Kidney tubule cell (primary cell): ENCODE results near the gene PFKFB4.

ENCODE experiments used
- DNase-seq: peaks from one replicate; pipeline ENCODE4 v3.0.0-alpha.2; 2018; ENCODE audit warnings: low spot score

Gene PFKFB4

GRCh38 chr3:48584836-48585235, 28.2 kb upstream of the PFKFB4 start:
- DNase-seq = no peak

GRCh38 chr3:48581621-48582481, 25.2 kb upstream of the PFKFB4 start:
- no peak for DNase-seq

- DNase-seq = no peak
These were observed 20.0 kb upstream of the PFKFB4 start for GRCh38 chr3:48576647-48577046.

- no peak for DNase-seq
These were observed 18.8 kb upstream of the PFKFB4 start for GRCh38 chr3:48575366-48575765.

GRCh38 chr3:48573973-48574585, 17.5 kb upstream of the PFKFB4 start:
- no peak for DNase-seq

GRCh38 chr3:48572517-48572916, 15.9 kb upstream of the PFKFB4 start:
- no peak for DNase-seq

GRCh38 chr3:48571938-48572337, 15.3 kb upstream of the PFKFB4 start:
- DNase-seq = no peak

GRCh38 chr3:48569808-48570450, 13.3 kb upstream of the PFKFB4 start:
- no peak for DNase-seq

- no peak for DNase-seq
These were observed 12.8 kb upstream of the PFKFB4 start for GRCh38 chr3:48569400-48569799.

GRCh38 chr3:48568476-48568875, 11.9 kb upstream of the PFKFB4 start:
- DNase-seq = no peak

GRCh38 chr3:48567500-48567899, 10.9 kb upstream of the PFKFB4 start:
- DNase-seq = no peak

- DNase-seq = no peak
These were observed 10.5 kb upstream of the PFKFB4 start for GRCh38 chr3:48567090-48567489.

- DNase-seq = no peak
These were observed 9.8 kb upstream of the PFKFB4 start for GRCh38 chr3:48566401-48566760.

GRCh38 chr3:48565591-48566400, 9.2 kb upstream of the PFKFB4 start:
- DNase-seq = peak; percentile 52

- no peak for DNase-seq
These were observed 8.6 kb upstream of the PFKFB4 start for GRCh38 chr3:48565186-48565585.

GRCh38 chr3:48564667-48565066, 8.1 kb upstream of the PFKFB4 start:
- no peak for DNase-seq

- peak; percentile 80 for DNase-seq
These were observed 7.4 kb upstream of the PFKFB4 start for GRCh38 chr3:48564022-48564421.

GRCh38 chr3:48563382-48563918, 6.8 kb upstream of the PFKFB4 start, which contains the start of gene UCN2:
TSS of gene UCN2 (minus strand) at chr3:48563781. CDS start at chr3:48563124, 657 bp downstream.
- no peak for DNase-seq

- no peak for DNase-seq
These were observed 5.9 kb upstream of the PFKFB4 start for GRCh38 chr3:48562367-48563095.

GRCh38 chr3:48561045-48561736, 4.6 kb upstream of the PFKFB4 start:
- DNase-seq = peak; percentile 73

GRCh38 chr3:48560648-48561018, 4.0 kb upstream of the PFKFB4 start:
- no peak for DNase-seq
